22Rv1 (cell line): Measurements from ENCODE around the gene MACC1.

Experiments
- CTCF ChIP-seq: fragments of 450-650 bp; IDR thresholded peaks from 2 replicates; pipeline ENCODE4 v1.5.1; 2017; ENCODE audit warnings: mild to moderate bottlenecking
- ZFX ChIP-seq: fragments of 450-650 bp; IDR thresholded peaks from 2 replicates; pipeline ENCODE4 v1.6.1; 2017; ENCODE audit warnings: antibody characterized with exemption, borderline replicate concordance

- TF ChIP-seq CTCF = no peak
- TF ChIP-seq ZFX = no peak
Observed at GRCh38 chr7:20104696-20105095, 112.5 kb downstream of the MACC1 start.
